ENCODE measurements around the gene HTT.

The HTT gene

GRCh38 chr4:3177905-3178304, 103.4 kb downstream of the HTT start:
- DNase-seq = no peak

- no peak for DNase-seq
These were observed 103.9 kb downstream of the HTT start for GRCh38 chr4:3178351-3178750.

GRCh38 chr4:3179126-3179706, 104.7 kb downstream of the HTT start:
- DNase-seq = no peak

- no peak for DNase-seq
These were observed 108.5 kb downstream of the HTT start for GRCh38 chr4:3183008-3183407.

- DNase-seq = no peak
These were observed 110.2 kb downstream of the HTT start for GRCh38 chr4:3184725-3185124.

- DNase-seq = no peak
These were observed 112.1 kb downstream of the HTT start for GRCh38 chr4:3186609-3187008.

- no peak for DNase-seq
These were observed 113.6 kb downstream of the HTT start for GRCh38 chr4:3188118-3188517.

GRCh38 chr4:3189459-3189858, 115.0 kb downstream of the HTT start:
- no peak for DNase-seq

- DNase-seq = no peak
These were observed 116.1 kb downstream of the HTT start for GRCh38 chr4:3190549-3190948.

- no peak for DNase-seq
These were observed 117.7 kb downstream of the HTT start for GRCh38 chr4:3192188-3192587.

- DNase-seq = no peak
These were observed 118.3 kb downstream of the HTT start for GRCh38 chr4:3192827-3193226.

GRCh38 chr4:3193531-3194203, 119.2 kb downstream of the HTT start:
- no peak for DNase-seq

GRCh38 chr4:3196670-3197359, 122.3 kb downstream of the HTT start:
- DNase-seq = no peak

GRCh38 chr4:3197366-3198105, 123.1 kb downstream of the HTT start:
- no peak for DNase-seq

GRCh38 chr4:3198906-3199305, 124.4 kb downstream of the HTT start:
- DNase-seq = no peak

- DNase-seq = no peak
These were observed 125.4 kb downstream of the HTT start for GRCh38 chr4:3199653-3200422.

GRCh38 chr4:3200423-3201090, 126.1 kb downstream of the HTT start:
- no peak for DNase-seq

- DNase-seq = no peak
These were observed 127.5 kb downstream of the HTT start for GRCh38 chr4:3201718-3202702.

GRCh38 chr4:3202836-3203820, 128.6 kb downstream of the HTT start:
- no peak for DNase-seq

- DNase-seq = no peak
These were observed 129.5 kb downstream of the HTT start for GRCh38 chr4:3203971-3204431.

All from left hindlimb (tissue), 1 donor.